Stimulated activated CD8-positive, alpha-beta memory T cell treated with anti-CD3 and anti-CD28 coated beads, Interleukin-2, amount 100 ng/mL, for 48 hours (primary cell): ENCODE measurements around the gene SEC24B.
"Not testable (repeated sequence)": the region's sequence is repeated elsewhere in the genome, so short reads cannot be mapped to it uniquely, and the experiment has no call there.

Experiments
- DNase-seq, 2 donors: peaks; one replicate each; pipeline ENCODE4 v3.0.0-alpha.2; 2020; ENCODE audit warnings: low read depth in 2 of 2

SEC24B gene

DNA sequence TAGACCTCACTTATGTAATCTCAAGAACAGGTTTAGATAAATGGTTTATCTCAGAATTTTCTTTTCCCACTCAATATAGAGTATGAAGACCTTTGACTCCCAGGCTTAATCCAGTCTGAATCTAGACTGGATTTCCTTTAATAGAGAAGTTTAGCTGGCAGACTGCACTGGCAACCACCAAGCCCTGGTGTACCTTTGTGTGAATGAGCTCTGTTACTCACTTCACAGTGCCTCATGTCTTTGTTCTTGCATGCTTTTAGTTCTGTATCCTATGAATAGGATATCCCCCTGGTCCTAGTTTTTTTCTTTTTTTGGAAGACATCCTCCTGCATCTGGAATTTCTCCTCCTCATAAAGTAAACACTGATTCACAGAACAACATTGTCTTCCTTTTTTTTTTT lies 73.3 kb downstream of the SEC24B start:
- no peak for DNase-seq

DNA sequence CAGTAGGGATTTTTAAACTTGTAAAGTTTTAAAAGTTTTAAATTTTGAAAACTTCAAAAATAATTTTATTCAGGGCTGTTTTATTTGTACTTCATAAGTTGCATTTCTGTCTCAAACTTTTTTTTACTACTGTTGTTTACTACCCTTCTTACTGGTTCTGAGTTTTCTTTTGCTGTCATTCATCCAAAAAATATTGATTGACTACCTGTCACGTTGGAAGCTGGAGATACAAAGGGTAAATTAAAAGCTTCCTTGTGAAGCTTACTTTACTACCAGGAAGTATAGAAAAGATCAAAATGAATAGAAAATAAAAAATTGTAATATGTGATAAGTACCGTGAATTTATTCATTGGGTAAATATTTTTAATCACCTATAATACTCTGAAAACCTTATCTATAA lies 77.1 kb downstream of the SEC24B start:
- DNase-seq, result no peak

DNA sequence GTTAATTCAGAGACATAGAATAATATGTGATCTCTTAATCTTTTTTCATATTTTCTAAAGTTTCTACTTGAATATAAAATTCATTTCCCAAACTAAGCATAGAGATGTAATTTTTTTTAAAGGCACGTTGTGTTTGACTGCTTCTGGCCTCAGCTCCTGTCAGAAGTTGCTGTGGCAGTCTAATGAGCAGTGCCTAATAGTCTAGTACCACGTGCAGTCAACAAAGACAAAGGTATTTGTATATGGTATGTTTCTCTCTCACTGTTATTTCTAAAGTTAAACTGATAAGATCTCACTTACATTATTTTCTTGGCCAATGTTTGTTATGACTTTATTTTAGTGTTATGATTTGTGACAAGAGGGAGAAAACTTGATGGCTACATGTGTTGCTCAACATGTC lies 77.8 kb downstream of the SEC24B start:
- DNase-seq, result no peak

- DNase-seq, result not testable (repeated sequence)
Measured at GRCh38 chr4:109513368-109513767, 79.8 kb downstream of the SEC24B start.

DNA sequence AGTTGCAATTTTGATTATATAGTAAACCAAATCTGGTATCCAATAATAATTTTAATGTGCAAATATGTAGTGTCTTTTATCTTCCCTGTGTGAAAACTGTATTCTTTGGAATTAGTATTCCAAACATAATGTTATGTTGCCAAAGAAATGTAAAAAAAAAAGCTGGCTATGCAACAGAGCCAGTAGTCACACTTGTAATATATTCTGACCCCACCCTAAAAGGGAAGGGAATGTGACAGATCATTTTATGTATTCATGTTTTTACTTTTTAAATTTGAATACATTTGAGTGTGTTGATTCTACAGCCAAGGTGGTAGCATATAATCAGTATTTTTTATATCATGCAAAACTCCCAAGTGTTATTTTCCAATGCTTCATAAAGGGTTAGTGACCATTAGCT lies 98.6 kb downstream of the SEC24B start:
- no peak for DNase-seq

- DNase-seq, result no peak
Measured at GRCh38 chr4:109545401-109545800, 111.8 kb downstream of the SEC24B start.

DNA sequence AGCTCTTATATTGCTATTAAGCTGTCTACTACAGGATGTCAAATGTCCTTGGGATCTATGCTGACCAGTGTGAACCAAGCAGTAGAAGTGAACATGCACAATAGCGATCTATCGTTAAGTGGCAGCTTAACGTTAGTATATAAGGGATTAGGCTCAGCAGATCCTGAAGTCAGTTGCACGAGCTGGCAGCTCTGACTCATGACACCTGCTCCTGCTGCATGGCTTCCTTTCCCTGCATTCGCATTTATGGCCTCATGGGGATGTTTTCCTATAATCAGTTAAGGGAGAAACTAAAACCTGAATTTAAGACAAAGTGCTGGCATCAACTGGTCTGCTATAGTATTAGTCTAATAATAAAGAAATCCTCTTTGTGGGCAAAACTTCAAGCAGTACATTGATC lies 113.8 kb downstream of the SEC24B start:
- no peak for DNase-seq

- DNase-seq, result no peak
Measured at GRCh38 chr4:109548655-109549054, 115.0 kb downstream of the SEC24B start.

DNA sequence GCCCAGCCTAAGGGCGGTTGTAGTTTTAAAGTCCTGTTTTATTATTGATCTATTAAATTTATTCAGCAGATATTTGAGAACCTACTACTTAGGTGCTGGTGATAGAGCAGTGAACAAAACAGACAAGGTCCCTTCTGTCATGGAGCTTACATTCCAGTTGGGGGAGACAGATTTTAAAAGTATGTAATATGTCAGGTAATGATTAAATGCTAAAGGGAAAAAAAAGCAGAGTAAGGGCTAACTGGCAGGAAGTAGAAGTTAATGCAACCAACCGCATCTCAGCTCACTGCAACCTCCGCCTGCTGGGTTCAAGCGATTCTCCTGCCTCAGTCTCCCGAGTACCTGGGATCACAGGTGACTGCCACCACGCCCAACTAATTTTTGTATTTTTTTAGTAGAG lies 118.6 kb downstream of the SEC24B start:
- DNase-seq, result no peak

GRCh38 chr4:109553130-109553529 lies 119.5 kb downstream of the SEC24B start:
- no peak for DNase-seq

DNA sequence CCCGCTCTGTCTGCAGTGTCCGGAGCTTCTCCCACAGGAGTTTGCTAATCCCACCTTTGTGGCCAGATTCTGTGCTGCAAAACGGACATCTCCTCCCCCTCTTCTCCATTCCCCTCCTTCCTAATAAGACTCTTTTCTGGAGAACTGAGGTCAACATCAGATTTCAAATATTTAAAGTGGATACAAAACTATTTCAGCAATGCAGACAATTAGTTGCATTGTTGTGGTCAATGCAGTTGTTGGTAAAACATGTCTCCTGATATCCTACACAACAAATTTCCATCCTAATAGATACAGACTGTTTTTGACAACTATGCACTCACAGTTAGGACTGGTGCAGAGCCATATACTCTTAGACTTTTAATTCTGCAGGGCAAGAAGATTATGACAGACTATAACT lies 121.4 kb downstream of the SEC24B start:
- no peak for DNase-seq

GRCh38 chr4:109557433-109557832 lies 123.8 kb downstream of the SEC24B start:
- DNase-seq, result no peak

DNA sequence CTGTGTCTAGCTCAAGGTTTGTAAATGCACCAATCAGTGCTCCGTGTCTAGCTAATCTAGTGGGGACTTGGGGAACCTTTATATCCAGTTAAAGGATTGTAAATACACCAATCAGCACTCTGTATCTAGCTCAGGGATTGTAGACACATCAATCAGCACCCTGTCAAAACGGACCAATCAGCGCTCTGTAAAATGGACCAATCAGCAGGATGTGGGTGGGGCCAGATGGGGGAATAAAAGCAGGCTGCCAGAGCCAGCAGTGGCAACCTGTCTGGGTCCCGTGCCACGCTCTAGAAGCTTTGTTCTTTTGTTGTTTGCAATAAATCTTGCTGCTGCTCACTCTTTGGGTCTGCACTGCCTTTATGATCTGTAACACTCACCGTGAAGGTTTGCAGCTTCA lies 124.5 kb downstream of the SEC24B start:
- DNase-seq, result not testable (repeated sequence)

DNA sequence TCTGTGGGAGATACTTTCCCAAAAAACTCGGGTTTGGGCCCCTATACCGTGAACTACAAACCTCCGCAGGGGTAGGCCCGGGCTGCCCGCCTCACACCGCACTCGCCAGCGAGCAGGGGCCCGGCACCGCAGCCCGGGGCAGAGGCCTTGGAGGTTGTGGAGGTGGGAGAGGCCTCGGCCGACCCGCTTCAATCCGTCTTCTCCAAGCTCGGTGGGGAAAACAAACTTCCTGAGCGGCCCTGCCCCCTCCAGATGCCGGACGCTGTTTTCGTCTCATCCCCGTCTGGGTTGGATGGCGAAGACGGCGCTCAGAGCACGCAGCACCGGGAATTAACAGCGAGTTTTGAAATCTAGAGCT lies 126.0 kb downstream of the SEC24B start:
- peak; percentile 13 to 24 for DNase-seq

DNA sequence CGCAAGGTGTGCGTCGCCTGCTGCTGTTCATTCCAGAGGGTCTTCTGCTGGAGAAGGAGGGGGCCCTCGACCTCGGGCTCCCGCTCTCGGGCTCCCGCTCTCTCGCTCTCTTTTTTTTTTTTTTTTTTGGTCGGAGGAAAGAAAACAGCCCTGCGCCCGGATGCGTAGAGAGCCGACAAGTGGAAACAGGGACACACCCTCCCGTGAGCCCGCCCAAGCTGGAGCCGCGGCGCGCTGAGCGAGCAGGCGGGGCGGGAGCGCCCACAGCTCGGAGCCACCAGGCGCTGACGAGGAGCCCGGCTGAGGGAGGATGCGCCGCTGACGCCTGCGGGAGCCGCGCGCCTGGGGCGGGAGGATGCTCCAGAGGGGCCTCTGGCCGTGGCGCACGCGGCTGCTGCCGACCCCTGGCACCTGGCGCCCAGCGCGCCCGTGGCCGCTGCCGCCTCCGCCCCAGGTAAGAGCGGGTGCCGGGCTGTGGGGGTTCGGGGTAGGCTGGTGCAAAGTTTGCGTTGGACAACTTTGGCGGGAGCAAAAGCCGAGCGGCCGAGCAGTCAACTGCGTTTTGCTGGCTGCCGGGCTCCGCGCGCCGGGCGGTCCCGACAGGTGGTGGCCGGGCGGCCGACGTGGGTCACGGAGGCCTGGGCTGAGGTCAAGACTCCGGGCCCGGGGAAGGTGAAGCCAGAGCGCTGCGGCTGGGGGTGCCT lies 126.5 kb downstream of the SEC24B start, which contains the start of gene MCUB:
Gene MCUB (plus strand): TSS at position 264 of the 704 bp plus-strand sequence. CDS start 92 bp downstream, at position 356.
- peak; percentile 84 to 87 for DNase-seq

- peak; percentile 30 to 40 for DNase-seq
Measured at GRCh38 chr4:109560687-109561461, 127.3 kb downstream of the SEC24B start.

DNA sequence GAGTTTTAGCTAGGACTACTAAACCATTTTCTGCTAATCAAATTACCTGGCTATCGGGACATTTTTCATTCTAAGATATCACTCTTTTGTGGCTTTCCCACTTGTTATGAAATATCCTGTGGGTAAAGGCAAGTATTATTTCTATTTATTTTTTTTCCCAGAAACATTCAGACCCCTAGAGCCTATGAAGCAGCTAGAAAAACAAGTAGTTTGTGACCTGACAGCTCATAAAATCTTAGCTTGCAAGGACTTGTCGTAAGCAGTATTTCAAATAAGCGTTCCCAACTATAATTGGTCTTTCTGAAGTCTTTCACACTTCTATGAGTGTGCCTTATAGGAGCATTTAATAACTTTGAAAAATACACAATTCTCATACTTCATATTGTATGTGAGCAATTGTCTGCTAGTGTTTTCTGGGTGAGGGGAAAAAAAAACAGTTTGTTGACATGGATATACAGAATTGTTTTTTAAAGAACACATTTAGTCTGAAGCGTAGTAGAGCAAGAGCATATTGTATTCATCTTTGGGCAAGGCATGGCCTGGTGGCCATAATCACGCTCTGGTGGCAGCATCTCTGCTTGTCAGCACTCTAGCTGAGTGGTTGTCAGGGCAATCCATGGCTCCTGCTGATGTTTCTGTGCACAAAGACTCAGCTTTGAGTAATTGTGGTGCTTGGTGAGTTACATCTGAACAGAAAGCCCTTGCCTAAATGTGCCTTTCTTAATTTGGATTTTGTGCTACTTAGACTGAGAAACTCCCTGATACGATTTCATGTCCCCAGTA lies 129.0 kb downstream of the SEC24B start:
- no peak for DNase-seq

DNA sequence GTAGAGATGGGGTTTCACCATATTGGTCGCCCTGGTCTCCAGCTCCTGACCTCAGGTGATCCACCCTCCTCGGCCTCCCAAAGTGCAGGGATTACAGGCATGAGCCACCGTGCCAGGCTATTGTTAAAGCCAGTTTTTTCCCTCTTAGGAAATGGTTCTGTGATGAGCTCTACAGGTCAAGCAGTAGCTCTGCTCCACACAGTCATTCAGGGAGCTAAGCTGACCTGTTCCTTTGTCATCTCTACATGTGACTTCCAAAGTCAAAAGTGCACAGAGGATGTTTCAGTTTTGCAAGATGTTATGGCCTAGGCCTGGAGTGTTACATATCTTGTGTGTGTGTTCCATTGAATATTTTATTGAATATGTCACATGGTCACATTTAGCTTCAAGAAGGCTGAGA lies 137.9 kb downstream of the SEC24B start:
- no peak for DNase-seq

- DNase-seq, result no peak
Measured at GRCh38 chr4:109572154-109572553, 138.5 kb downstream of the SEC24B start.

DNA sequence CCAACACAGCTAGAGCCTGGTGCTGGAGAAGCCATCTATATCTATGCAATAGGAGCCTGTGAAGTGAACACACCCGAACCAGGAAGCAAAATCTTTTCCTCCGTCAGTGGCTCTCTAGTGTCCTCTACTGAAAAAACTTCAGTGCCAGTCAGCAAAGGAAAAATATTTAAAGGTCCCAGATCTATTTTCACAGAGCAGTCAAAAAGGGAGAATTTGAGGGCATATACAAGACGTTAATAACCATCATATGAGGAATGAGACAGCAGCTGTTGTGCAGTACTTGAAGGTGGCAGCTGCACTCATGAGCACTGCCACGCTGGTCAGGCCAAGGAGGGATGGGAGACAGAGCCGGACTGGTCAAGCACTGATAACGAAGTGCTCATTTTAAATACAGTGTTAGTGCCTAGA lies 140.8 kb downstream of the SEC24B start:
- no peak for DNase-seq

DNA sequence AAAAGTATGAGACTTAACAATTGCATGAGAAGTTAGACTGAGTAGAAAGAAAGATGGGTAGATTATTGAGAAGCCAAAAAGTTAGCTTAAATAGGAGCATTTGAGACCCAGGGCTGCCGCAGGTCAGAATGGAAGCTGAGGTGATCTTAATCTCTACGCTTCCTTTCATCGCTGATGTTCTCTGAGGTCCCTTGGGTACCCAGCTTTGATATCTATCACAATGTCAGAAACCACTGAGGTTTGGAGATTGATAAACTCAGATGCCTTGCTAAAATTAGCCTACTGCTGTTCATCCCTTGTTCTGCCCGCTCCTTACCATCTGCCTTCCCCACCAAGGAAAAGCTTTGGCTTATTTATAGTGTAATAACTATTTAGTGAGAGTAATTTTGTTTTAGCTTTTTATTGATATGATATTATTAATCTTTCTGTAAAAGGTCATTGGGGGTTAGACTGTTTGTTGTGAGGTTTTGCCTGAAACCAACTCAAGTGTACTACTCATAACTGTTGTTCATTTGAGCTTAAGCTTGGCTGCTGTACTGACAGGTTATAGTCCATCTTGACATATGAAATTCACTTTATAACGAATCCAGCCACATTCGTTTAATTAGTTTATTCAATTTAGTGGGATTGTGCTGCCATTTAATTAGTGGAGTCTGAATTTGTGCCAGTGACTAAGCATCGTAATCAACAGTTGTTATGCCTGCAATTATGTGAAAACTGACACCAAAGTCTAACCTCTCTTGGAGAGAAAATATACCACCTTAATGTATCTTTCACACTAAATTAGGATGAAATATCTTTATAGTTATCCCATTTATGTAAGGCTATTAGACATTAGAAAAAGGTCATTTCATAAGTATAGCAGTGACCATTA lies 141.6 kb downstream of the SEC24B start:
- no peak for DNase-seq

GRCh38 chr4:109576462-109576861 lies 142.8 kb downstream of the SEC24B start:
- no peak for DNase-seq
